Measurements from ENCODE around the gene PTPN18. TPM values are rescaled to one million over a fixed set of nuclear protein-coding genes. Genes with fewer than 3 reads are reported as not detected.

PTPN18 gene
- total RNA-seq, 3 donors from 2014 or later (not counting 1 experiment from before 2014, with no cell fraction given) = 189 to 194 (median 192) TPM

GRCh38 chr2:130381619-130382018 lies 25.8 kb downstream of the PTPN18 start:
- DNase-seq (no peak), ATAC-seq (no peak)
- no peaks in the 10 kb centered on the region for H3K27me3 Mint-ChIP-seq (ENCODE audit: low read depth in 2 of 2)
- H3K27ac Mint-ChIP-seq = peak overlapping the region; percentile 73 to 74
- Histone ChIP-seq H3K36me3 (ENCODE audit: control insufficient read depth, insufficient read depth, low read length) (peaks cover 20% of the 10 kb centered on the region), H3K27me3 (ENCODE audit: control insufficient read depth, insufficient read depth, low read length) (no peaks in the 10 kb centered on the region), H3K4me1 (ENCODE audit: control insufficient read depth, insufficient read depth, low read length) (peaks cover 26% of the 10 kb centered on the region), H3K9me3 (ENCODE audit: control insufficient read depth, insufficient read depth, low read length) (no peaks in the 10 kb centered on the region), H3K27ac (ENCODE audit: low read length) (no peak overlapping the region), H3K4me3 (ENCODE audit: low read length) (no peak overlapping the region)
- intact Hi-C loops (cut with micrococcal nuclease) = no loop called here
- H3K4me1 Mint-ChIP-seq = peaks cover 55 to 79% of the 10 kb centered on the region in 2 donors
- no peaks in the 10 kb centered on the region for H3K9me3 Mint-ChIP-seq
- 66% methylated on average over 2 of the region's 4 CpGs for WGBS (ENCODE audit: insufficient coverage)
- H3K36me3 Mint-ChIP-seq = no peaks in the 10 kb centered on the region
- no peak overlapping the region for H3K4me3 Mint-ChIP-seq
- no peak for TF ChIP-seq CTCF (IDR thresholded peaks at IDR 0.05)

- Mint-ChIP-seq H3K9me3 (no peaks in the 10 kb centered on the region), H3K4me1 (peaks cover 47 to 81% of the 10 kb centered on the region in 2 donors), H3K27ac (peak overlapping the region; percentile 73 to 74)
Measured at GRCh38 chr2:130382313-130382917, 26.6 kb downstream of the PTPN18 start.

GRCh38 chr2:130385709-130386108 lies 29.9 kb downstream of the PTPN18 start:
- H3K27me3 ChIP-seq (ENCODE audit: control insufficient read depth, insufficient read depth, low read length) = no peaks in the 10 kb centered on the region
- Mint-ChIP-seq H3K4me3 (no peak overlapping the region), H3K4me1 (peaks cover 35 to 49% of the 10 kb centered on the region in 2 donors), H3K9me3 (no peaks in the 10 kb centered on the region), H3K27me3 (ENCODE audit: low read depth in 2 of 2) (no peaks in the 10 kb centered on the region), H3K36me3 (no peaks in the 10 kb centered on the region), H3K27ac (peak overlapping the region; percentile 47 to 64)
- DNase-seq (no peak), ATAC-seq (no peak)
- intact Hi-C loops (cut with micrococcal nuclease) = no loop called here
- peaks cover 15% of the 10 kb centered on the region for H3K4me1 ChIP-seq (ENCODE audit: control insufficient read depth, insufficient read depth, low read length)
- H3K9me3 ChIP-seq (ENCODE audit: control insufficient read depth, insufficient read depth, low read length) = no peaks in the 10 kb centered on the region
- no peak overlapping the region for H3K4me3 ChIP-seq (ENCODE audit: low read length)
- 68% methylated on average over 3 of the region's 3 CpGs for WGBS (ENCODE audit: insufficient coverage)
- no peak for TF ChIP-seq CTCF (IDR thresholded peaks at IDR 0.05)
- peaks cover 5% of the 10 kb centered on the region for H3K36me3 ChIP-seq (ENCODE audit: control insufficient read depth, insufficient read depth, low read length)
- H3K27ac ChIP-seq (ENCODE audit: low read length) = no peak overlapping the region

More at GRCh38 chr2:130382313-130382917, 26.6 kb downstream of the PTPN18 start:
- 90% methylated on average over 7 of the region's 8 CpGs for WGBS (ENCODE audit: insufficient coverage)
- H3K9me3 ChIP-seq (ENCODE audit: control insufficient read depth, insufficient read depth, low read length) = no peaks in the 10 kb centered on the region
- peaks cover 20% of the 10 kb centered on the region for H3K4me1 ChIP-seq (ENCODE audit: control insufficient read depth, insufficient read depth, low read length)
- H3K27ac ChIP-seq (ENCODE audit: low read length) = no peak overlapping the region
- DNase-seq (no peak), ATAC-seq (no peak)
- intact Hi-C loops (cut with micrococcal nuclease) = no loop called here
- no peaks in the 10 kb centered on the region for H3K36me3 Mint-ChIP-seq
- no peaks in the 10 kb centered on the region for H3K27me3 ChIP-seq (ENCODE audit: control insufficient read depth, insufficient read depth, low read length)
- H3K27me3 Mint-ChIP-seq (ENCODE audit: low read depth in 2 of 2) = no peaks in the 10 kb centered on the region
- H3K4me3 Mint-ChIP-seq = no peak overlapping the region
- no peak overlapping the region for H3K4me3 ChIP-seq (ENCODE audit: low read length)
- H3K36me3 ChIP-seq (ENCODE audit: control insufficient read depth, insufficient read depth, low read length) = peaks cover 19% of the 10 kb centered on the region
- TF ChIP-seq CTCF (IDR thresholded peaks at IDR 0.05) = no peak

GRCh38 chr2:130387071-130387400 lies 31.2 kb downstream of the PTPN18 start:
- no peak overlapping the region for H3K4me3 ChIP-seq (ENCODE audit: low read length)
- H3K4me1 ChIP-seq (ENCODE audit: control insufficient read depth, insufficient read depth, low read length) = peaks cover 23% of the 10 kb centered on the region
- H3K36me3 ChIP-seq (ENCODE audit: control insufficient read depth, insufficient read depth, low read length) = peaks cover 4% of the 10 kb centered on the region
- no peak for DNase-seq
- WGBS (ENCODE audit: insufficient coverage) = no CpG with 5 or more reads among the region's 4 CpGs
- no peaks in the 10 kb centered on the region for H3K36me3 Mint-ChIP-seq
- H3K4me1 Mint-ChIP-seq = peaks cover 35 to 47% of the 10 kb centered on the region in 2 donors
- intact Hi-C loops (cut with micrococcal nuclease) = no loop called here
- H3K27me3 ChIP-seq (ENCODE audit: control insufficient read depth, insufficient read depth, low read length) = no peaks in the 10 kb centered on the region
- H3K9me3 Mint-ChIP-seq = no peaks in the 10 kb centered on the region
- H3K9me3 ChIP-seq (ENCODE audit: control insufficient read depth, insufficient read depth, low read length) = no peaks in the 10 kb centered on the region
- peak overlapping the region in 1 of 2 donors; percentile 64 for H3K27ac Mint-ChIP-seq
- TF ChIP-seq CTCF (IDR thresholded peaks at IDR 0.05) = no peak
- no peak overlapping the region for H3K27ac ChIP-seq (ENCODE audit: low read length)
- H3K27me3 Mint-ChIP-seq (ENCODE audit: low read depth in 2 of 2) = no peaks in the 10 kb centered on the region
- ATAC-seq = no peak
- H3K4me3 Mint-ChIP-seq = no peak overlapping the region

All from natural killer cell (primary cell).